ENCODE data around the gene HERPUD1.

The HERPUD1 gene

DNA sequence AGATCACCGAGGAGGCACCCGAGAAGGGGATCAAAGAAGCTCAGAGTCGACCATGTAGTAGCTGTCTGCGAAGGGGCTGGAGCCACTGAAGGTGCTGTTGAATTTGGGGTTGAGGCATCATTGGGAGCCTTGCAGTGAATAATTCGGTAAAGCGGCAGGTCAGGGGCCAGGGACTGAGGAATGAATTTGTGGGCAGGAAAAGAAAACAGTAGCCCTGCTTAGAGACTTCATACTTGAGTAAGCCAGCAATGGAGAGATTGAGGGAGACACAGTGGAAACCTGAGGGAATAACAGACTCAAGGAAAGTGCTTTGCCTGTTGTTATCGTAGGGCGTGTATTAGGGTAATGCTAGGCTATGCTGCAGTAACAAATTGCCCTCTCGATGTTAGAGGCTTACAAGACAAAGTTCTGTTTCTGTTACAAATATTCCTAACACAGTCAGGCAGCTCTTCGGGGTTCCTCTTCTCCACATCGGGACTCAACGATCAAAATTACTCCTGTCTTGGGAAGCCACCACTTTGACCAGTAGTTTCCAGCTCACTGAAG lies 13.4 kb upstream of the HERPUD1 start:
- no peak overlapping the region for H2AFZ ChIP-seq (ENCODE audit: low read depth, low read length)
- H3K9ac ChIP-seq (ENCODE audit: low read depth, low read length) = no peak overlapping the region
- no peaks in the 10 kb centered on the region for H3K27me3 ChIP-seq (ENCODE audit: insufficient read depth, low read length, poor library complexity)
- no peak for DNase-seq
- no peaks in the 10 kb centered on the region for H4K20me1 ChIP-seq (ENCODE audit: insufficient read depth, low read length)
- ATAC-seq (ENCODE audit: insufficient read depth, low read depth) = no peak
- H3K4me2 ChIP-seq (ENCODE audit: insufficient read depth, low read length) = no peak overlapping the region
- no peaks in the 10 kb centered on the region for H3K36me3 ChIP-seq (ENCODE audit: insufficient read depth, low read length)
- TF ChIP-seq, protein P1, sequence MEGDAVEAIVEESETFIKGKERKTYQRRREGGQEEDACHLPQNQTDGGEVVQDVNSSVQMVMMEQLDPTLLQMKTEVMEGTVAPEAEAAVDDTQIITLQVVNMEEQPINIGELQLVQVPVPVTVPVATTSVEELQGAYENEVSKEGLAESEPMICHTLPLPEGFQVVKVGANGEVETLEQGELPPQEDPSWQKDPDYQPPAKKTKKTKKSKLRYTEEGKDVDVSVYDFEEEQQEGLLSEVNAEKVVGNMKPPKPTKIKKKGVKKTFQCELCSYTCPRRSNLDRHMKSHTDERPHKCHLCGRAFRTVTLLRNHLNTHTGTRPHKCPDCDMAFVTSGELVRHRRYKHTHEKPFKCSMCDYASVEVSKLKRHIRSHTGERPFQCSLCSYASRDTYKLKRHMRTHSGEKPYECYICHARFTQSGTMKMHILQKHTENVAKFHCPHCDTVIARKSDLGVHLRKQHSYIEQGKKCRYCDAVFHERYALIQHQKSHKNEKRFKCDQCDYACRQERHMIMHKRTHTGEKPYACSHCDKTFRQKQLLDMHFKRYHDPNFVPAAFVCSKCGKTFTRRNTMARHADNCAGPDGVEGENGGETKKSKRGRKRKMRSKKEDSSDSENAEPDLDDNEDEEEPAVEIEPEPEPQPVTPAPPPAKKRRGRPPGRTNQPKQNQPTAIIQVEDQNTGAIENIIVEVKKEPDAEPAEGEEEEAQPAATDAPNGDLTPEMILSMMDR (IDR thresholded peaks at IDR 0.05; ENCODE audit: borderline replicate concordance, extremely low read depth, low read length, poor library complexity, severe bottlenecking) = no peak
- no peak for TF ChIP-seq EZH2 (IDR thresholded peaks at IDR 0.05; ENCODE audit: borderline replicate concordance, low read depth, low read length, severe bottlenecking)
- no peaks in the 10 kb centered on the region for H3K9me3 ChIP-seq (ENCODE audit: insufficient read depth, low read length, severe bottlenecking)
- H3K4me1 ChIP-seq (ENCODE audit: insufficient read depth, low read length) = no peaks in the 10 kb centered on the region
- no peak overlapping the region for H3K27ac ChIP-seq (ENCODE audit: low read length)
- H3K4me3 ChIP-seq (ENCODE audit: low read depth in 1 of 2, low read length in 2 of 2) = no peak overlapping the region
- H3K79me2 ChIP-seq (ENCODE audit: insufficient read depth, low read length) = no peaks in the 10 kb centered on the region

DNA sequence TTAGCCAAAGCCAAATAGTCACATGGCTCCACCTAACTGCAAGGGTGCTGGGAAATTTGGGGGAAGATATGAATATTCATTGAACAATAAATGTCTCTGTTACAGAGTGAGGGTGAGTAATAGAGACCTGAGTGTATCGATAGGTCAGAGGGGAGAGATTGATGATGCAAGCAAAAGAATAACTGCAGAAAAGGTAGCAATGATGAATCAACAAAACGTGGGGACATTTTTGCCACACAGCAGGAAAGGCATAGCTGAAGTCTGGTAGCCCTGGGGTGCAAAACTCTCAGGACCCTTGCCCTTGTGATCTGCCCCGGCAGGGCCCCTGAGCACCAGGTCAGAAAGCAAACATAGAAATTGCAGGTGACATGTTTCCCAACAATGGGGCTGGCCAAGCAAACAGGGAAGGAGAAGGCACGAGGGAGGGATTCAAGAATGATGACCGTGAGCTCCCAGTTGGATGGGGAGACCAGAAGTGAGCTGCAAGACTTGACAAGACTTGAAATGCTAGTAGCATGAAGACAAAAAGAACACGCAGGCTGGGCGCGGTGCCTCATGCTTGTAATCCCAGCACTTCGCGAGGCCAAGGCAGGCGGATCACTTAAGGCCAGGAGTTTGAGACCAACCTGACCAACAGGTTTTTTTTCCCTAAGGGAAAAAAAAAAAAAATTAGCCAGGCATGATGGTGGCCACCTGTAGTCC lies 12.7 kb upstream of the HERPUD1 start:
- Histone ChIP-seq H3K79me2 (ENCODE audit: insufficient read depth, low read length) (no peaks in the 10 kb centered on the region), H3K36me3 (ENCODE audit: insufficient read depth, low read length) (no peaks in the 10 kb centered on the region), H3K27ac (ENCODE audit: low read length) (no peak overlapping the region), H3K4me1 (ENCODE audit: insufficient read depth, low read length) (no peaks in the 10 kb centered on the region), H2AFZ (ENCODE audit: low read depth, low read length) (no peak overlapping the region), H3K9me3 (ENCODE audit: insufficient read depth, low read length, severe bottlenecking) (no peaks in the 10 kb centered on the region), H3K9ac (ENCODE audit: low read depth, low read length) (no peak overlapping the region), H3K4me2 (ENCODE audit: insufficient read depth, low read length) (no peak overlapping the region), H4K20me1 (ENCODE audit: insufficient read depth, low read length) (no peaks in the 10 kb centered on the region), H3K4me3 (ENCODE audit: low read depth in 1 of 2, low read length in 2 of 2) (no peak overlapping the region), H3K27me3 (ENCODE audit: insufficient read depth, low read length, poor library complexity) (no peaks in the 10 kb centered on the region)
- DNase-seq (no peak), ATAC-seq (ENCODE audit: insufficient read depth, low read depth) (no peak)
- TF ChIP-seq, protein P1 (IDR thresholded peaks at IDR 0.05; ENCODE audit: borderline replicate concordance, extremely low read depth, low read length, poor library complexity, severe bottlenecking) = no peak
- no peak for TF ChIP-seq EZH2 (IDR thresholded peaks at IDR 0.05; ENCODE audit: borderline replicate concordance, low read depth, low read length, severe bottlenecking)

GRCh38 chr16:56921571-56921970 lies 10.4 kb upstream of the HERPUD1 start:
- no peak for DNase-seq
- H3K79me2 ChIP-seq (ENCODE audit: insufficient read depth, low read length) = no peaks in the 10 kb centered on the region
- H3K9ac ChIP-seq (ENCODE audit: low read depth, low read length) = no peak overlapping the region
- ATAC-seq (ENCODE audit: insufficient read depth, low read depth) = no peak
- H3K36me3 ChIP-seq (ENCODE audit: insufficient read depth, low read length) = no peaks in the 10 kb centered on the region
- TF ChIP-seq, protein P1 (IDR thresholded peaks at IDR 0.05; ENCODE audit: borderline replicate concordance, extremely low read depth, low read length, poor library complexity, severe bottlenecking) = no peak
- no peak for TF ChIP-seq EZH2 (IDR thresholded peaks at IDR 0.05; ENCODE audit: borderline replicate concordance, low read depth, low read length, severe bottlenecking)
- H4K20me1 ChIP-seq (ENCODE audit: insufficient read depth, low read length) = no peaks in the 10 kb centered on the region
- no peak overlapping the region for H2AFZ ChIP-seq (ENCODE audit: low read depth, low read length)
- no peak overlapping the region for H3K27ac ChIP-seq (ENCODE audit: low read length)
- no peak overlapping the region for H3K4me2 ChIP-seq (ENCODE audit: insufficient read depth, low read length)
- H3K9me3 ChIP-seq (ENCODE audit: insufficient read depth, low read length, severe bottlenecking) = no peaks in the 10 kb centered on the region
- no peaks in the 10 kb centered on the region for H3K27me3 ChIP-seq (ENCODE audit: insufficient read depth, low read length, poor library complexity)
- H3K4me1 ChIP-seq (ENCODE audit: insufficient read depth, low read length) = no peaks in the 10 kb centered on the region
- no peak overlapping the region for H3K4me3 ChIP-seq (ENCODE audit: low read depth in 1 of 2, low read length in 2 of 2)
